IMR-90 (cell line): ENCODE data around the gene ERG28. TPM values are rescaled to one million over a fixed set of nuclear protein-coding genes. Genes with fewer than 3 reads are reported as not detected.

Experiments used
- ATAC-seq: fragments of 200-7000 bp; cut with Tn5 transposase; 2 replicates; pipeline ENCODE4 v1.9.1; 2020; ENCODE audit warnings: low read depth, mild to moderate bottlenecking, moderate library complexity
- BruUV-seq: library from RNA; stranded (reverse); fragments of 400-500 nt; replicated peaks from 2 replicates; lab custom pipeline; 2021; lab: Mats Ljungman, UMichigan
- CTCF ChIA-PET: fragments of 300-600 bp; formaldehyde crosslinking; extraction: SDS; loops from one replicate; lab custom pipeline; 2021; ENCODE audit warnings: antibody characterized with exemption; lab: Yijun Ruan, JAX
- POLR2A ChIA-PET: fragments of 300-600 bp; sonication (Branson Sonifier 250); formaldehyde crosslinking; loops from one replicate; lab custom pipeline; 2022; ENCODE audit warnings: antibody characterized with exemption; ENCODE audit not compliant: unreplicated experiment; lab: Charles Lee
- DNase-seq: peaks from one replicate; pipeline ENCODE4 v3.0.0; 2013
- H2AFZ ChIP-seq: replicated peaks from 2 replicates; pipeline ENCODE3; 2013; ENCODE audit warnings: low read length, mild to moderate bottlenecking; ENCODE audit not compliant: poor library complexity
- H2AK5ac ChIP-seq: 2 replicates; pipeline ENCODE4 v1.6.1; 2013; ENCODE audit warnings: low read depth, low read length, inconsistent platforms
- H2AK9ac ChIP-seq: replicated peaks from 2 replicates; pipeline ENCODE3; 2013; ENCODE audit warnings: mild to moderate bottlenecking, low read depth, low read length, moderate library complexity; ENCODE audit not compliant: poor library complexity
- H2BK120ac ChIP-seq: 2 replicates; pipeline ENCODE4 v1.6.1; 2013; ENCODE audit warnings: low read depth, low read length, inconsistent platforms
- H2BK15ac ChIP-seq: 3 replicates; pipeline ENCODE4 v1.6.1; 2013; ENCODE audit warnings: low read depth, low read length, inconsistent platforms
- H2BK20ac ChIP-seq: 2 replicates; pipeline ENCODE4 v1.6.1; 2013; ENCODE audit warnings: low read depth, mild to moderate bottlenecking, inconsistent platforms, low read length, moderate library complexity
- H2BK5ac ChIP-seq: 2 replicates; pipeline ENCODE4 v1.6.1; 2013; ENCODE audit warnings: mild to moderate bottlenecking, low read depth, low read length, inconsistent platforms; ENCODE audit not compliant: poor library complexity, severe bottlenecking
- H3K14ac ChIP-seq: replicated peaks from 2 replicates; pipeline ENCODE4 v1.6.1; 2013; ENCODE audit warnings: low read depth, low read length, inconsistent platforms
- H3K18ac ChIP-seq: 2 replicates; pipeline ENCODE4 v1.6.1; 2013; ENCODE audit warnings: low read depth, low read length, control low read depth
- H3K23ac ChIP-seq: 2 replicates; pipeline ENCODE4 v1.6.1; 2013; ENCODE audit warnings: low read depth, low read length, inconsistent platforms
- H3K27ac ChIP-seq: 2 replicates; pipeline ENCODE4 v1.5.1; 2013; ENCODE audit warnings: mild to moderate bottlenecking, control low read depth, low read length; ENCODE audit not compliant: insufficient read depth
- H3K27me3 ChIP-seq: 2 replicates; pipeline ENCODE4 v1.6.1; 2013; ENCODE audit warnings: low read length; ENCODE audit not compliant: control insufficient read depth, insufficient read depth
- H3K36me3 ChIP-seq: 2 replicates; pipeline ENCODE4 v1.6.1; 2013; ENCODE audit warnings: low read length, mixed read lengths; ENCODE audit not compliant: control insufficient read depth, insufficient read depth
- H3K4ac ChIP-seq: 2 replicates; pipeline ENCODE4 v1.6.1; 2013; ENCODE audit warnings: low read depth, low read length, inconsistent platforms
- H3K4me1 ChIP-seq: 2 replicates; pipeline ENCODE4 v1.6.1; 2013; ENCODE audit warnings: low read length, mixed read lengths; ENCODE audit not compliant: control insufficient read depth, insufficient read depth
- H3K4me2 ChIP-seq: 2 replicates; pipeline ENCODE4 v1.6.1; 2013; ENCODE audit warnings: low read depth, mild to moderate bottlenecking, control low read depth, low read length, moderate library complexity
- H3K4me3 ChIP-seq: 2 replicates; pipeline ENCODE4 v1.5.1; 2013; ENCODE audit warnings: low read depth, mild to moderate bottlenecking, control low read depth, low read length, moderate library complexity; ENCODE audit not compliant: insufficient read depth
- H3K56ac ChIP-seq: 2 replicates; pipeline ENCODE4 v1.6.1; 2013; ENCODE audit warnings: low read length, inconsistent platforms; ENCODE audit not compliant: insufficient read depth; ENCODE audit errors: extremely low read depth
- H3K79me1 ChIP-seq, 2 experiments: 2 replicates each; pipeline ENCODE4 v1.6.1; 2013; ENCODE audit warnings: low read length in 2 of 2, inconsistent platforms in 1 of 2, low read depth in 1 of 2
- H3K9ac ChIP-seq: 2 replicates; pipeline ENCODE4 v1.6.1; 2013; ENCODE audit warnings: low read depth, low read length, control low read depth
- H3K9me1 ChIP-seq: 2 replicates; pipeline ENCODE4 v1.6.1; 2013; ENCODE audit warnings: low read length, inconsistent platforms; ENCODE audit not compliant: insufficient read depth
- H3K9me3 ChIP-seq: 2 replicates; pipeline ENCODE4 v1.6.1; 2013; ENCODE audit warnings: low read length; ENCODE audit not compliant: control insufficient read depth, insufficient read depth
- H4K20me1 ChIP-seq: 2 replicates; pipeline ENCODE4 v1.6.1; 2013; ENCODE audit warnings: low read length, inconsistent platforms; ENCODE audit not compliant: insufficient read depth
- H4K5ac ChIP-seq: 2 replicates; pipeline ENCODE4 v1.6.1; 2013; ENCODE audit warnings: mild to moderate bottlenecking, low read depth, low read length, control low read depth
- H4K8ac ChIP-seq, 2 experiments: 2 replicates each; pipeline ENCODE4 v1.6.1; 2013; ENCODE audit warnings: low read depth in 2 of 2, low read length in 2 of 2, control low read depth in 1 of 2, inconsistent platforms in 1 of 2
- H4K91ac ChIP-seq: 2 replicates; pipeline ENCODE4 v1.6.1; 2013; ENCODE audit warnings: low read depth, low read length, inconsistent platforms; ENCODE audit not compliant: insufficient read depth
- FOS ChIP-seq: fragments of 150-350 bp; IDR thresholded peaks from 2 replicates; pipeline ENCODE4 v1.6.1; 2016; ENCODE audit warnings: low read depth, low read length
- WGBS, 2 experiments: methylation state at CpG; one replicate each; pipeline versions ENCODE4 v1.1.5 to v1.1.7; 2013; ENCODE audit warnings: missing lambda C conversion rate in 2 of 2; ENCODE audit not compliant: insufficient read length in 1 of 2; ENCODE audit errors: extremely low coverage in 2 of 2; 5-methylcytosine and 5-hydroxymethylcytosine counted together
- dilution Hi-C: fragments of 300-500 bp; cut with HindIII; formaldehyde crosslinking; loops from one replicate; pipeline ENCODE4 v1.14.3; 2018; ENCODE audit warnings: low sequenced_read_pairs; ENCODE audit not compliant: unreplicated experiment
- in situ Hi-C: fragments of 300-500 bp; cut with MboI; formaldehyde crosslinking; loops from 3 replicates; pipeline ENCODE4 v1.14.3; 2019; ENCODE audit warnings: low sequenced_read_pairs, inconsistent platforms, mixed read lengths
- intact Hi-C: fragments of 100-400 bp; cut with micrococcal nuclease; formaldehyde crosslinking; loops from 2 replicates; pipeline ENCODE4 v1.10.0; 2022
- polyA plus RNA-seq, 3 experiments: library from polyadenylated mRNA; depleted of rRNA; stranded (reverse); fragments of >200 nt; gene quantifications; 2 replicates each; pipeline ENCODE4 v1.2.3, GENCODE V29; 2012; ENCODE audit warnings: low replicate concordance in 1 of 3
- total RNA-seq: library from RNA; depleted of rRNA; stranded (reverse); fragments of >200 nt; gene quantifications from 2 replicates; pipeline ENCODE4 v1.2.3, GENCODE V29; 2012

ERG28 gene
- total and polyA plus RNA-seq, 2 of the 4 experiments (the other 2 are of a cell fraction): 0.90 to 15.4 TPM

GRCh38 chr14:75673345-75674035 lies 12.8 kb upstream of the ERG28 start:
- Histone ChIP-seq H3K9me1 (no peaks in the 10 kb centered on the region), H3K4ac (no peak overlapping the region), H3K4me2 (no peak overlapping the region), H4K5ac (no peak overlapping the region), H3K23ac (no peak overlapping the region), H2BK120ac (no peak overlapping the region), H3K9ac (no peak overlapping the region), H4K20me1 (no peaks in the 10 kb centered on the region), H3K4me1 (no peaks in the 10 kb centered on the region), H2AFZ (no peak overlapping the region), H3K27ac (no peak overlapping the region), H2BK20ac (no peak overlapping the region), H3K14ac (no peak overlapping the region), H2AK9ac (no peak overlapping the region), H4K8ac (no peak overlapping the region), H4K91ac (no peak overlapping the region), H2BK5ac (no peak overlapping the region), H3K9me3 (no peaks in the 10 kb centered on the region), H3K4me3 (no peak overlapping the region), H3K56ac (no peak overlapping the region; the same call in 1 of the 2 replicates), H2BK15ac (no peak overlapping the region), H3K18ac (no peak overlapping the region), H2AK5ac (no peak overlapping the region), H3K27me3 (no peaks in the 10 kb centered on the region), H3K36me3 (peaks cover 8% of the 10 kb centered on the region), H3K79me1 (peaks cover 3 to 11% of the 10 kb centered on the region in 2 experiments; a peak in 3 of 4 replicates)
- CTCF ChIA-PET: interaction anchor here (0.7 kb wide), 1 partner anchor 96 kb away, joined by 3 read pairs; no protein-coding TSS in a partner anchor
- intact Hi-C loops: no loop called here
- no peak for TF ChIP-seq FOS
- WGBS, 2 experiments: no CpG with 5 or more reads among the region's 4 CpGs
- POLR2A ChIA-PET: no interaction called here
- ATAC-seq: no peak
- BruUV-seq: no TSS peak
- in situ Hi-C loops: no loop called here
- dilution Hi-C loops: no loop called here
- no peak for DNase-seq
